Ovary (tissue), 3 donors: Measurements from ENCODE around the gene HGS.

ENCODE experiments used
- POLR2A ChIP-seq: fragments of 450-650 bp; IDR thresholded peaks from one replicate; pipeline ENCODE4 v1.6.1; 2017; ENCODE audit warnings: antibody characterized with exemption, mild to moderate bottlenecking, moderate library complexity
- TF ChIP-seq, protein P1 (sequence below), 3 donors: fragments of 450-650 bp in 2 of 3; fragments of 200-600 bp in 1 of 3; IDR thresholded peaks; one replicate each; pipeline versions ENCODE4 v1.5.1 to v1.8.0; 2016 to 2022; ENCODE audit warnings: antibody characterized with exemption in 3 of 3, mild to moderate bottlenecking in 1 of 3
- donor health status: DM: no; HTN: no; CAD: no.

DNA sequence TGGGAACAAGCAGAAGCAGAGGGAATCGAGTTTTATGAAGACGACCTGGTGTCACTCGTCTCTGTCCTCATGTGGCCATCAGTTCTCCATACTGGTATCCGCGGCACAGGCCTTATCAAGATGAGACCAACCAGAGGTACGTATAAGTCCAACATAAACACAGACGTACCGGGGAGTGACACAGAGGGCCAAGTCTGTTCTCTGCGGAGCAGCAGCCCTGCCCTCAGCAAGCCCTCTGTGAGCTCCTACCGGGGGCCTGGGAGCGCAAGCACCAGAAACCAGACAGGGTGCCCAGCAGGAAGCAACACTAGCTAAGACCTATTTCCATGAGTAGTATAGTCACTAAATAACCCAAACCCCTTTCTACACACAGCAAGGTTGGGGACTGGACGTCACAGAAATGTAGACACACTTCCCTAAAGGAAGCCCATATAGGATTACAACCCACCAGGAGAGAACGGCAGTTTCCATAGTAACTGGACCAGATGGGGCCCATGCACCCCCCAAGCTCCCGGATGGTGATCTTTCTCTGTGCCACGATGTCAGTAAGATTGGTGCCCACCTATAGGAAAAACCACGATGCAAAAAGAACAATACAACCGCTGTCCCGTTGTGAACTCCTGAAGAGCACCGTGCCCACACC lies 1.1 kb upstream of the HGS start:
- TF ChIP-seq, protein P1, sequence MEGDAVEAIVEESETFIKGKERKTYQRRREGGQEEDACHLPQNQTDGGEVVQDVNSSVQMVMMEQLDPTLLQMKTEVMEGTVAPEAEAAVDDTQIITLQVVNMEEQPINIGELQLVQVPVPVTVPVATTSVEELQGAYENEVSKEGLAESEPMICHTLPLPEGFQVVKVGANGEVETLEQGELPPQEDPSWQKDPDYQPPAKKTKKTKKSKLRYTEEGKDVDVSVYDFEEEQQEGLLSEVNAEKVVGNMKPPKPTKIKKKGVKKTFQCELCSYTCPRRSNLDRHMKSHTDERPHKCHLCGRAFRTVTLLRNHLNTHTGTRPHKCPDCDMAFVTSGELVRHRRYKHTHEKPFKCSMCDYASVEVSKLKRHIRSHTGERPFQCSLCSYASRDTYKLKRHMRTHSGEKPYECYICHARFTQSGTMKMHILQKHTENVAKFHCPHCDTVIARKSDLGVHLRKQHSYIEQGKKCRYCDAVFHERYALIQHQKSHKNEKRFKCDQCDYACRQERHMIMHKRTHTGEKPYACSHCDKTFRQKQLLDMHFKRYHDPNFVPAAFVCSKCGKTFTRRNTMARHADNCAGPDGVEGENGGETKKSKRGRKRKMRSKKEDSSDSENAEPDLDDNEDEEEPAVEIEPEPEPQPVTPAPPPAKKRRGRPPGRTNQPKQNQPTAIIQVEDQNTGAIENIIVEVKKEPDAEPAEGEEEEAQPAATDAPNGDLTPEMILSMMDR (IDR thresholded peaks at IDR 0.05), result no peak
- no peak for TF ChIP-seq POLR2A
